Activated CD8-positive, alpha-beta T cell treated with anti-CD3 and anti-CD28 coated beads for 36 hours (primary cell): ENCODE data around the gene SAMM50. TPM values are rescaled to one million over a fixed set of nuclear protein-coding genes. Genes with fewer than 3 reads are reported as not detected.

Experiments used
- ATAC-seq: fragments of 200-7000 bp; cut with Tn5 transposase; one replicate; pipeline ENCODE4 v1.10.0; 2021; ENCODE audit warnings: mild to moderate bottlenecking, moderate library complexity
- CTCF ChIA-PET: fragments of 350-600 bp; sonication (Branson Sonifier 250); formaldehyde crosslinking; loops from one replicate; lab custom pipeline; 2021; ENCODE audit warnings: antibody characterized with exemption; lab: Charles Lee
- POLR2A ChIA-PET: fragments of 350-600 bp; sonication (Branson Sonifier 250); formaldehyde crosslinking; loops from one replicate; lab custom pipeline; 2021; ENCODE audit warnings: antibody characterized with exemption; lab: Charles Lee
- DNase-seq: peaks from one replicate; pipeline ENCODE4 v3.0.0-alpha.2; 2020
- H3K27ac Mint-ChIP-seq: one replicate; pipeline ENCODE4 v1.8.0; 2021; ENCODE audit warnings: mild to moderate bottlenecking, mixed read lengths
- H3K27me3 Mint-ChIP-seq: one replicate; pipeline ENCODE4 v1.8.0; 2021; ENCODE audit warnings: mixed read lengths
- H3K36me3 Mint-ChIP-seq: one replicate; pipeline ENCODE4 v1.8.0; 2021; ENCODE audit warnings: low read depth, mixed read lengths
- H3K4me1 Mint-ChIP-seq: one replicate; pipeline ENCODE4 v1.8.0; 2021; ENCODE audit warnings: low read depth, mixed read lengths
- H3K4me3 Mint-ChIP-seq: one replicate; pipeline ENCODE4 v1.8.0; 2021; ENCODE audit warnings: mild to moderate bottlenecking, moderate library complexity, mixed read lengths
- H3K9me3 Mint-ChIP-seq: one replicate; pipeline ENCODE4 v1.8.0; 2021; ENCODE audit warnings: mixed read lengths
- CTCF ChIP-seq: fragments of 200-600 bp; IDR thresholded peaks from one replicate; pipeline ENCODE4 v1.8.0; 2022; ENCODE audit warnings: antibody characterized with exemption, mild to moderate bottlenecking
- intact Hi-C: fragments of 100-400 bp; cut with micrococcal nuclease; formaldehyde crosslinking; loops from one replicate; pipeline ENCODE4 v1.10.0; 2022
- total RNA-seq, 2 experiments: library from RNA; stranded (reverse); gene quantifications; one replicate each; pipeline ENCODE4 v1.2.3, GENCODE V29; 2021

SAMM50 gene
- total RNA-seq, 2 experiments from 2014 or later: 41.7 to 42.2 TPM

GRCh38 chr22:44039566-44040171 lies 84.4 kb downstream of the SAMM50 start:
- Mint-ChIP-seq H3K9me3 (no peaks in the 10 kb centered on the region), H3K36me3 (no peaks in the 10 kb centered on the region), H3K4me1 (peaks cover 4% of the 10 kb centered on the region), H3K27me3 (peaks cover 7% of the 10 kb centered on the region), H3K4me3 (no peak overlapping the region), H3K27ac (no peak overlapping the region)
- DNase-seq (no peak), ATAC-seq (no peak)
- POLR2A ChIA-PET: no interaction called here
- intact Hi-C loops: no loop called here
- TF ChIP-seq CTCF: no peak
- CTCF ChIA-PET: interaction anchor here (0.9 kb wide), 1 partner anchor 19 kb away, joined by 3 read pairs; no protein-coding TSS in a partner anchor

GRCh38 chr22:44042249-44043218 lies 87.3 kb downstream of the SAMM50 start:
- H3K4me1 Mint-ChIP-seq: peaks cover 7% of the 10 kb centered on the region
- TF ChIP-seq CTCF: no peak
- H3K9me3 Mint-ChIP-seq: no peaks in the 10 kb centered on the region
- intact Hi-C loops: no loop called here
- no peak overlapping the region for H3K4me3 Mint-ChIP-seq
- H3K27me3 Mint-ChIP-seq: peaks cover 7% of the 10 kb centered on the region
- ChIA-PET CTCF (interaction anchor here (1.3 kb wide), 1 partner anchor 49 kb away, joined by 4 read pairs; no protein-coding TSS in a partner anchor), POLR2A (no interaction called here)
- no peak overlapping the region for H3K27ac Mint-ChIP-seq
- no peak for DNase-seq
- ATAC-seq: no peak
- no peaks in the 10 kb centered on the region for H3K36me3 Mint-ChIP-seq

- no peak for ATAC-seq
- Mint-ChIP-seq H3K36me3 (no peaks in the 10 kb centered on the region), H3K9me3 (no peaks in the 10 kb centered on the region), H3K27me3 (peaks cover 7% of the 10 kb centered on the region), H3K4me3 (no peak overlapping the region), H3K27ac (no peak overlapping the region), H3K4me1 (peaks cover 10% of the 10 kb centered on the region)
- CTCF ChIA-PET: no interaction called here
- intact Hi-C loops: no loop called here
- POLR2A ChIA-PET: no interaction called here
- no peak for TF ChIP-seq CTCF
- no peak for DNase-seq
Observed at GRCh38 chr22:44045145-44045544, 89.9 kb downstream of the SAMM50 start.

Other genes with a start within 250 kb of the SAMM50 start
- gene EFCAB6, start 143.1 kb upstream of the SAMM50 start, total RNA-seq: under 1 TPM; 0.16 to 0.29 TPM
- gene SULT4A1, start 92.9 kb upstream of the SAMM50 start, total RNA-seq: not detected
- not detected for gene PNPLA5, start 63.4 kb upstream of the SAMM50 start, total RNA-seq
- under 1 TPM; 0.58 to 0.70 TPM for gene PNPLA3, start 31.6 kb upstream of the SAMM50 start, total RNA-seq
- gene PARVB, start 68.9 kb downstream of the SAMM50 start, total RNA-seq: 10 to 100 TPM; 71.0 to 73.1 TPM
- 10 to 100 TPM; 76.5 to 76.9 TPM for gene PARVG, start 225.5 kb downstream of the SAMM50 start, total RNA-seq